GM20000 (cell line): ENCODE measurements around the gene MYLK4.

ENCODE experiments used
- DNase-seq: peaks from one replicate; pipeline ENCODE4 v3.0.0; 2012; ENCODE audit warnings: low spot score
- CTCF ChIP-seq: IDR thresholded peaks from 2 replicates; pipeline ENCODE4 v1.5.1; 2012; ENCODE audit warnings: mild to moderate bottlenecking, control low read depth; ENCODE audit errors: extremely low read depth, missing control alignments

The MYLK4 gene

GRCh38 chr6:2684766-2685754, 65.7 kb downstream of the MYLK4 start:
- TF ChIP-seq CTCF = no peak
- DNase-seq = no peak

DNA sequence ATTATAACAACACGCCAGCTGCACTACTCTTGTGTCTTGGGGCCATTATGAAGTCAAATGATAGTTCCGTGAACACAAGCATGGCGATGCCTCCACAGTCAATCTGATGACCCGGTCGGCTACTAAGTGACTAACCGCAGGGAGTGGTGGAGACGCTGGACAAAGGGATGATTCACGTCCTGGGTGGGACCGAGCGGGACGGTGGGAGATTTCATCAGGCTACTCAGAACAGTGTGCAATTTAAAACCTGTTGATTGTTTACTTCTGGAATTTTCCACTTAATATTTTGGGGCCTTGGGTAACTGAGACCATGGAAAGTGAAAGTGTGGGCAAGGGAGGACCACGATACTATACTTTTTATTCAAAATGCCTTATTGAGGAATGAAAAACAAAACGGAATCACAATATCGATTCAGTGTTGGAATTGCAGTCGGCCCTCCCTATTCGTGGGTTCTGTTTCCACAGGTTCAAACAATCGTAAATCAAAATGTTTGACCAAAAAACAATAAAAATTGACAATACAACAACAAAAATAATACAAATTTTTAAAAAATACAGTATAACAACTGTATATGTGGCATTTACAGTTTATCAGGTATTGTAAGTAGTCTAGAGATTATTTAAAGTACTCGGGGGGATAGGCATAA, 66.5 kb downstream of the MYLK4 start:
- DNase-seq = no peak
- no peak for TF ChIP-seq CTCF

- no peak for DNase-seq
- TF ChIP-seq CTCF = no peak
Observed at GRCh38 chr6:2680264-2680922, 70.3 kb downstream of the MYLK4 start.

- TF ChIP-seq CTCF = no peak
Observed at GRCh38 chr6:2677080-2677593, 73.6 kb downstream of the MYLK4 start.

DNA sequence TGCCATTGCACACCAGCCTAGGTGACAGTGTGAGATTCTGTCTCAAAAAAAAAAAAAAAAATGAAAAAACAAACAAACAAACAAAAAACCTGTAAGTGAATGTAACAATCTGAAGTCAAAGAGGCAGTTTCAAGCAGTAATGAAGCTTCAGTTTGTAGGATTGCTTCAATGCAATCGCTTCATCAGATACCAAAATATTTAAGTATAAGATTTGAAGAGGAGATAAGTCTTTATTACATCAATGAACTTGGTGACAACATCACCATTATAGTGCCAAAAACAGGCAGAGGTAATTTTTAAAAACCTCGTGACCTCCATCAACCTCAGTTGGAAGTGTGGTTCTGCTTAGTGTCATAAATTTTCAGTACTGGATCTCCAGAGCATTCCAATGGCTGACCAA, 74.7 kb downstream of the MYLK4 start:
- no peak for DNase-seq
- no peak for TF ChIP-seq CTCF

More at GRCh38 chr6:2677080-2677593, 73.6 kb downstream of the MYLK4 start:
- DNase-seq = no peak

- no peak for TF ChIP-seq CTCF
- DNase-seq = no peak
Observed at GRCh38 chr6:2674857-2675256, 75.9 kb downstream of the MYLK4 start.
